Naive thymus-derived CD4-positive, alpha-beta T cell (primary cell): ENCODE data around the gene B3GNT8. TPM values are rescaled to one million over a fixed set of nuclear protein-coding genes. Genes with fewer than 3 reads are reported as not detected.

Experiments
- ATAC-seq: fragments of 150-1000 bp; cut with Tn5 transposase; 2 replicates; pipeline ENCODE4 v1.10.0; 2021; ENCODE audit warnings: mild to moderate bottlenecking, moderate library complexity
- CTCF ChIA-PET: fragments of 350-600 bp; sonication (Branson Sonifier 250); formaldehyde crosslinking; loops from one replicate; lab custom pipeline; 2021; ENCODE audit warnings: antibody characterized with exemption; lab: Charles Lee
- POLR2A ChIA-PET: fragments of 350-600 bp; sonication (Branson Sonifier 250); formaldehyde crosslinking; loops from one replicate; lab custom pipeline; 2021; ENCODE audit warnings: antibody characterized with exemption, inconsistent platforms; lab: Charles Lee
- DNase-seq, 9 donors: peaks; one replicate each; pipeline versions ENCODE4 v3.0.0 to v3.0.0-alpha.2; 2020 to 2022; ENCODE audit warnings: mixed read lengths in 1 of 9
- H3K27ac ChIP-seq: one replicate; pipeline ENCODE4 v1.7.0; 2013; ENCODE audit warnings: mild to moderate bottlenecking, low read depth, low read length, moderate library complexity
- H3K27me3 ChIP-seq, 2 donors: one replicate each; pipeline ENCODE4 v1.7.0; 2013; ENCODE audit warnings: low read length in 2 of 2, mild to moderate bottlenecking in 2 of 2, moderate library complexity in 2 of 2; ENCODE audit not compliant: control insufficient read depth in 2 of 2, insufficient read depth in 2 of 2
- H3K36me3 ChIP-seq, 3 experiments: 1 replicate in 2 of 3; 2 replicates in 1 of 3; pipeline ENCODE4 v1.7.0; 2013; ENCODE audit warnings: low read length in 3 of 3, mild to moderate bottlenecking in 3 of 3, moderate library complexity in 1 of 3; ENCODE audit not compliant: insufficient read depth in 3 of 3, control insufficient read depth in 2 of 3
- H3K4me1 ChIP-seq, 2 donors: one replicate each; pipeline ENCODE4 v1.7.0; 2013; ENCODE audit warnings: low read length in 2 of 2, mild to moderate bottlenecking in 2 of 2, moderate library complexity in 1 of 2; ENCODE audit not compliant: control insufficient read depth in 2 of 2, insufficient read depth in 2 of 2
- H3K4me3 ChIP-seq: 2 replicates; pipeline ENCODE4 v1.7.0; 2013; ENCODE audit warnings: mild to moderate bottlenecking, low read length
- H3K9me3 ChIP-seq, 3 experiments: 1 replicate in 2 of 3; 2 replicates in 1 of 3; pipeline ENCODE4 v1.7.0; 2013; ENCODE audit warnings: low read length in 3 of 3; ENCODE audit not compliant: control insufficient read depth in 2 of 3
- H3K27ac Mint-ChIP-seq, 9 donors: one replicate each; pipeline ENCODE4 v1.8.0; 2020 to 2022; ENCODE audit warnings: mixed read lengths in 9 of 9, mild to moderate bottlenecking in 8 of 9, moderate library complexity in 5 of 9, inconsistent platforms in 2 of 9
- H3K27me3 Mint-ChIP-seq, 5 donors: one replicate each; pipeline ENCODE4 v1.8.0; 2021 to 2022; ENCODE audit warnings: mixed read lengths in 5 of 5, mild to moderate bottlenecking in 1 of 5
- H3K36me3 Mint-ChIP-seq, 5 donors: one replicate each; pipeline ENCODE4 v1.8.0; 2020 to 2022; ENCODE audit warnings: mixed read lengths in 5 of 5, mild to moderate bottlenecking in 3 of 5, inconsistent platforms in 1 of 5
- H3K4me1 Mint-ChIP-seq, 7 donors: one replicate each; pipeline ENCODE4 v1.8.0; 2020 to 2022; ENCODE audit warnings: mixed read lengths in 7 of 7, mild to moderate bottlenecking in 3 of 7, inconsistent platforms in 1 of 7
- H3K4me3 Mint-ChIP-seq, 10 donors: one replicate each; pipeline ENCODE4 v1.8.0; 2020 to 2022; ENCODE audit warnings: mild to moderate bottlenecking in 10 of 10, mixed read lengths in 10 of 10, moderate library complexity in 6 of 10, inconsistent platforms in 2 of 10
- H3K9me3 Mint-ChIP-seq, 11 donors: one replicate each; pipeline ENCODE4 v1.8.0; 2020 to 2022; ENCODE audit warnings: mixed read lengths in 11 of 11, mild to moderate bottlenecking in 4 of 11, inconsistent platforms in 1 of 11, moderate library complexity in 1 of 11
- intact Hi-C, 2 donors: fragments of 100-400 bp; cut with micrococcal nuclease; formaldehyde crosslinking; loops; one replicate each; pipeline ENCODE4 v1.15.1; 2023
- polyA plus RNA-seq, 2 donors: library from polyadenylated mRNA; unstranded; fragments of 300-500 nt; fragmentation: Illumina TruSeq; gene quantifications; one replicate each; pipeline ENCODE4 v1.2.3, GENCODE V29; 2021
- total RNA-seq, 6 experiments: library from RNA in 5 of 6; stranded (reverse) in 5 of 6; gene quantifications; 1 replicate in 5 of 6; 2 replicates in 1 of 6; pipeline ENCODE4 v1.2.3 and lab custom pipeline; 2021 to 2026

B3GNT8 gene
- total and polyA plus RNA-seq, 7 experiments from 2014 or later: 0.19 to 5.3 (median 0.43) TPM

- Mint-ChIP-seq H3K36me3 (peaks cover 0 to 31% (median 12%) of the 10 kb centered on the region in 5 donors), H3K9me3 (peaks cover 0 to 1% (median 0%) of the 10 kb centered on the region in 11 donors), H3K4me1 (peaks cover 0 to 16% (median 5%) of the 10 kb centered on the region in 7 donors), H3K27me3 (no peaks in the 10 kb centered on the region), H3K4me3 (no peak overlapping the region), H3K27ac (peak overlapping the region in 1 of 9 donors; percentile 33)
- no peak overlapping the region for H3K4me3 ChIP-seq
- H3K9me3 ChIP-seq: no peaks in the 10 kb centered on the region
- H3K36me3 ChIP-seq: peaks cover 3 to 85% (median 14%) of the 10 kb centered on the region in 3 experiments
- intact Hi-C loops: no loop called here
- POLR2A ChIA-PET: no interaction called here
- CTCF ChIA-PET: no interaction called here
- no peak overlapping the region for H3K27ac ChIP-seq
- ATAC-seq (no peak), DNase-seq (no peak)
- no peaks in the 10 kb centered on the region for H3K4me1 ChIP-seq
- H3K27me3 ChIP-seq: no peaks in the 10 kb centered on the region
Measured at GRCh38 chr19:41422456-41422855, 4.7 kb downstream of the B3GNT8 start.

- Histone ChIP-seq H3K4me1 (no peaks in the 10 kb centered on the region), H3K4me3 (no peak overlapping the region), H3K9me3 (no peaks in the 10 kb centered on the region), H3K36me3 (peaks cover 3 to 90% (median 14%) of the 10 kb centered on the region in 3 experiments), H3K27me3 (no peaks in the 10 kb centered on the region), H3K27ac (no peak overlapping the region)
- DNase-seq: no peak
- H3K27ac Mint-ChIP-seq: no peak overlapping the region
- no peaks in the 10 kb centered on the region for H3K27me3 Mint-ChIP-seq
- peaks cover 0 to 35% (median 12%) of the 10 kb centered on the region in 5 donors for H3K36me3 Mint-ChIP-seq
- ATAC-seq: no peak
- ChIA-PET CTCF (no interaction called here), POLR2A (no interaction called here)
- intact Hi-C loops: no loop called here
- peaks cover 0 to 1% (median 0%) of the 10 kb centered on the region in 11 donors for H3K9me3 Mint-ChIP-seq
- H3K4me1 Mint-ChIP-seq: peaks cover 0 to 13% (median 4%) of the 10 kb centered on the region in 7 donors
- peak overlapping the region in 1 of 10 donors; percentile 64 for H3K4me3 Mint-ChIP-seq
Measured at GRCh38 chr19:41421973-41422372, 5.2 kb downstream of the B3GNT8 start.

- intact Hi-C loops: no loop called here
- peaks cover 0 to 36% (median 12%) of the 10 kb centered on the region in 5 donors for H3K36me3 Mint-ChIP-seq
- Histone ChIP-seq H3K27ac (no peak overlapping the region), H3K36me3 (peaks cover 3 to 95% (median 14%) of the 10 kb centered on the region in 3 experiments), H3K9me3 (no peaks in the 10 kb centered on the region), H3K4me1 (no peaks in the 10 kb centered on the region), H3K4me3 (no peak overlapping the region), H3K27me3 (no peaks in the 10 kb centered on the region)
- no peak overlapping the region for H3K4me3 Mint-ChIP-seq
- no peaks in the 10 kb centered on the region for H3K27me3 Mint-ChIP-seq
- DNase-seq (no peak), ATAC-seq (no peak)
- H3K9me3 Mint-ChIP-seq: peaks cover 0 to 1% (median 0%) of the 10 kb centered on the region in 11 donors
- ChIA-PET POLR2A (interaction anchor here (0.6 to 0.7 kb wide), 2 partner anchors 8 to 1939 kb away, joined by 3 read pairs; no protein-coding TSS in a partner anchor), CTCF (interaction anchor here (0.6 kb wide), 1 partner anchor 208 kb away, joined by 3 read pairs; no protein-coding TSS in a partner anchor)
- H3K4me1 Mint-ChIP-seq: peaks cover 0 to 7% (median 0%) of the 10 kb centered on the region in 7 donors
- peak overlapping the region in 2 of 9 donors; percentile 11 to 36 for H3K27ac Mint-ChIP-seq
Measured at GRCh38 chr19:41421314-41421713, 5.9 kb downstream of the B3GNT8 start.

GRCh38 chr19:41420101-41420880 is 6.9 kb downstream of the B3GNT8 start:
- DNase-seq (no peak), ATAC-seq (peak; percentile 81)
- H3K9me3 ChIP-seq: no peaks in the 10 kb centered on the region
- Mint-ChIP-seq H3K4me3 (no peak overlapping the region), H3K27ac (no peak overlapping the region), H3K36me3 (peaks cover 0 to 38% (median 12%) of the 10 kb centered on the region in 5 donors), H3K27me3 (no peaks in the 10 kb centered on the region), H3K9me3 (peaks cover 0 to 1% (median 0%) of the 10 kb centered on the region in 11 donors), H3K4me1 (peaks cover 0 to 3% (median 0%) of the 10 kb centered on the region in 7 donors)
- H3K4me1 ChIP-seq: no peaks in the 10 kb centered on the region
- peaks cover 3 to 92% (median 14%) of the 10 kb centered on the region in 3 experiments for H3K36me3 ChIP-seq
- CTCF ChIA-PET: interaction anchor here (1.1 to 1.3 kb wide), 2 partner anchors 29 to 149 kb away, joined by 4 to 7 read pairs; no protein-coding TSS in a partner anchor
- no peak overlapping the region for H3K4me3 ChIP-seq
- H3K27ac ChIP-seq: no peak overlapping the region
- POLR2A ChIA-PET: interaction anchor here (0.6 kb wide), 1 partner anchor 24 kb away, joined by 3 read pairs; no protein-coding TSS in a partner anchor
- intact Hi-C loops: no loop called here
- no peaks in the 10 kb centered on the region for H3K27me3 ChIP-seq

- CTCF ChIA-PET: no interaction called here
- no peak overlapping the region for H3K27ac ChIP-seq
- peaks cover 0 to 10% (median 0%) of the 10 kb centered on the region in 7 donors for H3K4me1 Mint-ChIP-seq
- DNase-seq (no peak), ATAC-seq (no peak)
- no peaks in the 10 kb centered on the region for H3K4me1 ChIP-seq
- H3K36me3 Mint-ChIP-seq: peaks cover 6 to 39% (median 10%) of the 10 kb centered on the region in 5 donors
- intact Hi-C loops: no loop called here
- no peaks in the 10 kb centered on the region for H3K9me3 ChIP-seq
- H3K27me3 Mint-ChIP-seq: no peaks in the 10 kb centered on the region
- no peaks in the 10 kb centered on the region for H3K27me3 ChIP-seq
- H3K27ac Mint-ChIP-seq: no peak overlapping the region
- no peak overlapping the region for H3K4me3 ChIP-seq
- POLR2A ChIA-PET: no interaction called here
- no peak overlapping the region for H3K4me3 Mint-ChIP-seq
- H3K36me3 ChIP-seq: peaks cover 3 to 90% (median 6%) of the 10 kb centered on the region in 3 experiments
- H3K9me3 Mint-ChIP-seq: peaks cover 0 to under 1% (median 0%) of the 10 kb centered on the region in 11 donors
Measured at GRCh38 chr19:41416194-41416674, 10.9 kb downstream of the B3GNT8 start.

GRCh38 chr19:41415154-41415571 is 12.0 kb downstream of the B3GNT8 start:
- no peak overlapping the region for H3K4me3 ChIP-seq
- H3K36me3 ChIP-seq: peaks cover 0 to 86% (median 3%) of the 10 kb centered on the region in 3 experiments
- H3K27ac Mint-ChIP-seq: no peak overlapping the region
- DNase-seq (no peak), ATAC-seq (no peak)
- intact Hi-C loops: no loop called here
- peaks cover 6 to 39% (median 8%) of the 10 kb centered on the region in 5 donors for H3K36me3 Mint-ChIP-seq
- peaks cover 0 to 12% (median 1%) of the 10 kb centered on the region in 7 donors for H3K4me1 Mint-ChIP-seq
- H3K9me3 Mint-ChIP-seq: no peaks in the 10 kb centered on the region
- H3K27ac ChIP-seq: no peak overlapping the region
- peaks cover 0 to under 1% of the 10 kb centered on the region in 2 donors for H3K4me1 ChIP-seq
- POLR2A ChIA-PET: interaction anchor here (0.5 kb wide), 1 partner anchor 982 kb away, joined by 3 read pairs; no protein-coding TSS in a partner anchor
- no peak overlapping the region for H3K4me3 Mint-ChIP-seq
- no peaks in the 10 kb centered on the region for H3K27me3 ChIP-seq
- CTCF ChIA-PET: interaction anchor here (0.9 kb wide), 1 partner anchor 156 kb away, joined by 3 read pairs; no protein-coding TSS in a partner anchor
- no peaks in the 10 kb centered on the region for H3K9me3 ChIP-seq
- no peaks in the 10 kb centered on the region for H3K27me3 Mint-ChIP-seq
